Mucosa of stomach (tissue), 1 donor: Measurements from ENCODE around the gene ASAP3.

Source experiments
- H3K27me3 ChIP-seq: one replicate; pipeline ENCODE4 v1.7.0; 2013; ENCODE audit warnings: mild to moderate bottlenecking, low read length; ENCODE audit not compliant: control insufficient read depth, insufficient read depth
- H3K36me3 ChIP-seq: one replicate; pipeline ENCODE4 v1.7.0; 2013; ENCODE audit warnings: low read length; ENCODE audit not compliant: control insufficient read depth, insufficient read depth
- H3K4me1 ChIP-seq: one replicate; pipeline ENCODE4 v1.7.0; 2013; ENCODE audit warnings: mild to moderate bottlenecking, low read length; ENCODE audit not compliant: control insufficient read depth, insufficient read depth
- H3K4me3 ChIP-seq: one replicate; pipeline ENCODE4 v1.7.0; 2013; ENCODE audit warnings: low read length
- H3K9ac ChIP-seq: one replicate; pipeline ENCODE4 v1.7.0; 2013; ENCODE audit warnings: mild to moderate bottlenecking, low read length, moderate library complexity
- H3K9me3 ChIP-seq: one replicate; pipeline ENCODE4 v1.7.0; 2013; ENCODE audit warnings: mild to moderate bottlenecking, low read length, moderate library complexity; ENCODE audit not compliant: control insufficient read depth
- donor health status: Pancreatic carcinoma.

ASAP3 gene

GRCh38 chr1:23436520-23437354, 47.2 kb downstream of the ASAP3 start:
- Histone ChIP-seq H3K4me1 (peaks cover 8% of the 10 kb centered on the region), H3K36me3 (peaks cover 3% of the 10 kb centered on the region), H3K4me3 (no peak overlapping the region)

GRCh38 chr1:23434260-23434775, 49.7 kb downstream of the ASAP3 start:
- Histone ChIP-seq H3K9me3 (no peaks in the 10 kb centered on the region), H3K4me3 (no peak overlapping the region), H3K27me3 (no peaks in the 10 kb centered on the region), H3K4me1 (peaks cover 8% of the 10 kb centered on the region), H3K9ac (no peak overlapping the region), H3K36me3 (no peaks in the 10 kb centered on the region)

More at GRCh38 chr1:23436520-23437354, 47.2 kb downstream of the ASAP3 start:
- no peaks in the 10 kb centered on the region for H3K27me3 ChIP-seq
- H3K9me3 ChIP-seq, result no peaks in the 10 kb centered on the region
- no peak overlapping the region for H3K9ac ChIP-seq

DNA sequence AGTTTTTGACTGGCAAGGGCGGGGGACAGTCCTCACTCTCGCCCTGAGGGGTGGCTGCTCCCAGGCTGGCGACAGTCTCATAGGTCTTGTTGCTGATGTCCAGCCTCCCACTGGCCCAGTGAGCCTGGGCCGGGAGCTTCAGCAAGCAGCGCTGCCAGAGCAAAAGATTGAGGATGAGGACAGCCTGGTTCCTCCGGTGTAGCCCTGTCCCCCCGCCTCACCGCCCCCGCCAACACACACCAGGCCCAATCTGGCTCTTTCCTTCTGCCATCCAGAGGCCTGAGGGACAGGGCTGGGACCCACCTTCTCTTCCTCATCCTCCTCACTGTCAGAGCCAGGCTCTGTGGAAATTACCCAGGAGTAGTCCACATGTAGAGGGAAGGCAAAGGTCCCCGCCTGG, 50.9 kb downstream of the ASAP3 start:
- no peaks in the 10 kb centered on the region for H3K36me3 ChIP-seq
- H3K9ac ChIP-seq, result no peak overlapping the region

DNA sequence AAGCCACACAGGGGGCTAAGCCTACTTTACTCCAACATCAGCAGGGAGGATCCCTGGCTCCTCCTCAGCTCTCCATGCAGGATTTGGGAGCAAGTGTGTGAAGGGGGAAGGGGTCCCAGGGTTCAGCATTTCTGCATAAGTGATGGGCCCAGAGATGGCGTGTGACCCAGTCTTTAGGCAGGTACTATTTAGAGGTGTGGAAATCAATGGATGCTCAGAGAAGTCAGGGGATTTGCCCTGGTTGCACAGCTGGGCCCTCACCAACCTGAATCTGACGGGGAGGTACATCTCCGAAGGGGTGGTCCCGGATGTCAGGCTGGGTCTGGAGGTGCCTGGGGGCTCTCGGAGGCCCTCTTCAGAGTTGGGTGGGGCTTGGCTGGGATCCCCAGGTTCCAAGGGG, 52.5 kb downstream of the ASAP3 start:
- H3K4me1 ChIP-seq, result peaks cover 6% of the 10 kb centered on the region
- no peak overlapping the region for H3K4me3 ChIP-seq
- no peaks in the 10 kb centered on the region for H3K27me3 ChIP-seq
- H3K36me3 ChIP-seq, result no peaks in the 10 kb centered on the region
- H3K9me3 ChIP-seq, result no peaks in the 10 kb centered on the region
- no peak overlapping the region for H3K9ac ChIP-seq

More for the DNA sequence above, 50.9 kb downstream of the ASAP3 start:
- Histone ChIP-seq H3K27me3 (no peaks in the 10 kb centered on the region), H3K4me1 (peaks cover 8% of the 10 kb centered on the region), H3K4me3 (no peak overlapping the region), H3K9me3 (no peaks in the 10 kb centered on the region)

GRCh38 chr1:23430803-23431202, 53.2 kb downstream of the ASAP3 start:
- H3K36me3 ChIP-seq, result no peaks in the 10 kb centered on the region
- H3K4me1 ChIP-seq, result peaks cover under 1% of the 10 kb centered on the region
- no peaks in the 10 kb centered on the region for H3K27me3 ChIP-seq
- no peak overlapping the region for H3K9ac ChIP-seq
- no peaks in the 10 kb centered on the region for H3K9me3 ChIP-seq
- no peak overlapping the region for H3K4me3 ChIP-seq

GRCh38 chr1:23428136-23428905, 55.7 kb downstream of the ASAP3 start:
- Histone ChIP-seq H3K9me3 (no peaks in the 10 kb centered on the region), H3K27me3 (no peaks in the 10 kb centered on the region), H3K9ac (no peak overlapping the region), H3K36me3 (no peaks in the 10 kb centered on the region), H3K4me3 (no peak overlapping the region), H3K4me1 (peaks cover 1% of the 10 kb centered on the region)

- H3K4me3 ChIP-seq, result no peak overlapping the region
- H3K36me3 ChIP-seq, result no peaks in the 10 kb centered on the region
- no peak overlapping the region for H3K9ac ChIP-seq
- no peaks in the 10 kb centered on the region for H3K9me3 ChIP-seq
- no peaks in the 10 kb centered on the region for H3K27me3 ChIP-seq
- peaks cover 9% of the 10 kb centered on the region for H3K4me1 ChIP-seq
Observed at GRCh38 chr1:23427550-23427949, 56.4 kb downstream of the ASAP3 start.

DNA sequence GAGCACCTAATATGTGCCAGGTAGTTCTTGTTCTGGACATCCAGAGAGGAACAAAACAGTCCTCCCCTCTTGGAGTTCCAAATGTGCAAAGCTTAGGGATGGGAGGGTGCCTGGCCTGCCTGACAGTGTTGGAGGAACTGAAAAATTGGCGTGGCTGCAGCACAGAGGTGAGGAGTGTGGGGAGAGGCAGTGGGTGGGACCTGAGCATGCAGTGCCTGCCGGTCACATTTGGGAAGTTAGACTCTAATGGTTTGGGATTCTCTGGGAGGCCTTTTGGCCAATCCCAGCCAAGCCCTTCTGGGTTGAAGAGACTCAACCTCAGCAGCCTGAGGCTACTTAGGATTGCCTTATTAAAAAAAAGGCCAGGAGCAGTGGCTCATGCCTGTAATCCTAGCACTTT, 57.2 kb downstream of the ASAP3 start:
- Histone ChIP-seq H3K4me3 (no peak overlapping the region), H3K36me3 (no peaks in the 10 kb centered on the region), H3K4me1 (peaks cover 16% of the 10 kb centered on the region), H3K27me3 (no peaks in the 10 kb centered on the region), H3K9me3 (no peaks in the 10 kb centered on the region), H3K9ac (no peak overlapping the region)

DNA sequence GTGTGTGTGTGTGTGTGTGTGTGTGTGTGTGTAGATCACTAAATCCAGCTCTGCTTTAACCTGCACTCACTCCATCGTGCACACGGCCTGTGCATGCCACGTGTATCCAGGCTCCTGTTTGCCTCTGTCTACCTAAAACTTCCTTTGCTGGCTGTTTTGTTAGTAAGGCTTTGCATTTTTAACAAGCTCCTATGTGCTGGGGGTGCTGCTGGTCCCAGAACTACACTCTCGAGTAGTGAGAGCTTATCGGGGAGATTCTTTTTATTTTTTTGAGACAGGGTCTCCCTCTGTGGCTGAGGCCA, 58.8 kb downstream of the ASAP3 start:
- peak overlapping the region; percentile 66 for H3K9ac ChIP-seq
- H3K4me3 ChIP-seq, result peak overlapping the region; percentile 27
- H3K9me3 ChIP-seq, result no peaks in the 10 kb centered on the region
- no peaks in the 10 kb centered on the region for H3K36me3 ChIP-seq
- peaks cover 28% of the 10 kb centered on the region for H3K4me1 ChIP-seq
- no peaks in the 10 kb centered on the region for H3K27me3 ChIP-seq

DNA sequence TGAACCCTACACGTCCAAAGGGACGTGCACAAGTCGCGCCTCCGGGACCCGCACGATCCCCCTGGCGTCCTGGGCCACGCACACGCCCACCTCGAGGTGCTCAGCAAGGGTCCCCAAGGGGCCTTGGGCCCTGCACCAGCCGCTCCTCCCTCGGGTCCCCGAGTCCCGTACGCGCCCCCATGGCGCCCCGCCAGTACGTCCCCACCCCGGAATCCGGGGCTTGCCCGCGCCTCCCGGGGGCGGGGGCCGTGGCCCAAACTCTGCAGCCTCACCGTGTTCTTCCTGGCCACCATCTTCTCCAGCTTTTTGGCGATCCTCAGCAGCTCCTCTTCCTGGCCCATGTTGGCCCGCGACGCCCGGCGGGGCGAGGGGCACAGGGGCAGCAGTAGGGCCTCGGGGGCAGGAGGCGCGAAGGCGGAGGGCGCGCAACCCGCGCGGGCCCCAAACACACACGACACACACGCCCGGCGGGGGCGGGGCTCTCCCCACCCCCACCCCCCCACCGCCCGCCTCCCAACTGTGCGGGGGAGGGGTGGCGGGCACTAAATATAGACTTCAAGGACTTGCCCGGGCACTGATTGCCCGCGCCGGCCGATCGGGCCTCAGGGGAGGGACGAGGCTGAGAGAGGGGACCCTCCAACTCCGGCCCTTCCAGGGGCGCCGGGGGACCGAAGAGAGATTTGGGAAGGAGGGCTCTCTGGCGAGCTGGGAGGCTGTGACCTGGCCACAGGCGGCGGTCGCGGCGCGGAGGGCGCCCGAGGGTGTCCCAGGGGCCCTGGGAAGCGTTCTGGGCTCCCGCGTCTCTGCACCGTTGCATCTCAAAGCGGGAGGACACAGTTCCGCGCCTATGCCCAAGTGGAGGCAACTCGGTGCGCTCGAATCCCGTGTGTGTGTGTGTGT, 59.4 kb downstream of the ASAP3 start, which contains the start of gene TCEA3:
Gene TCEA3 (minus strand): TSS at position 456 of the 900 bp plus-strand sequence. CDS start 115 bp downstream, at position 341.
- H3K4me3 ChIP-seq, result peak within 1 kb of the TSS; percentile 34
- H3K36me3 ChIP-seq, result no peaks in the 10 kb centered on the region
- H3K9me3 ChIP-seq, result no peaks in the 10 kb centered on the region
- H3K9ac ChIP-seq, result peak within 1 kb of the TSS; percentile 73
- peaks cover 28% of the 10 kb centered on the region for H3K4me1 ChIP-seq
- no peaks in the 10 kb centered on the region for H3K27me3 ChIP-seq

DNA sequence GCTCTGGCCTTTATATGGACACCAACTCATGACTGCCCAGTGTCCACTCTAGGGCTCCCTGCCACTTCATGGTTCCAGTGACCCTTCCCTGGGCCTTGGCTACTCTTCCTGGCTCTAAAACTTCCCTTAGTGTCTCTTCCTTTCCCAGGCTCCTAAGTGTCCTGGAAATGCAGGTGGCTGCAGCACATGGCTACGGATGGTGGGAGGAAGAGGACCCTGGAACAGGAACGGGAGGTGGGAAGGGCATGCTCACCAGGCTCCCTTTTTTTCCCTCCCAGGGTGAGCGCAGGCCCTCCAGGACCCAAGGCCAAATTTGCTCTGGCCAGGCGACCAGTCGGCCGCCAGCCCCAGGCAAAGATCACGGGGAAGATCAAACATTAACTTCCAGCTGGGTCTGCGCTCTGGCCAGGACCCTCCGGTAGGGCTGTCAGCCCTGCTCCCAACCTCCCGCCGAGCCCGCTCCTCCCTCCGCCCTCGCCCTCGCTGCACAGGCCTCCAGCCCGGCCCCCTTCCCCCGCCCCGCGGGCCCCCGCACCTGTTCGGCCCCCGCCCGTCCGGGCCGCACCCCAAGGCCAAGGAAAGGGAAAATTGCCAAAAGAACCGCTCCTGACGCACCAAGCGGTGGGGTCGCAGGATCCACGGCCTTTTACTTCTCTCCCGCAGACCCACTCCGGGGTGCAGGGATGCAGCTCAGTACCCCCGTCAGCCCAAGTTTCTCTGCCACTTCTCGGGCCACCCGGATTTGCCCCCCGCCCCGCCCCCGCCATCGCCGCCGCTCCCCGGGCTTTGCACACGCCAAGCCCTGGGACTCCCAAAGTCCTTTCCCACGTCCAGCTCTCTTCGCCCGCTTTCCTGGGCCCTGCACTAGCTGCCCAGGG, 60.3 kb downstream of the ASAP3 start:
- Histone ChIP-seq H3K36me3 (no peaks in the 10 kb centered on the region), H3K9ac (peak overlapping the region; percentile 73), H3K27me3 (no peaks in the 10 kb centered on the region), H3K4me3 (peak overlapping the region; percentile 34), H3K4me1 (peaks cover 28% of the 10 kb centered on the region), H3K9me3 (no peaks in the 10 kb centered on the region)
